HG03097 (cell line): ENCODE data around the gene PLEKHA7.
A peak's percentile ranks its signal among the peaks of the same experiment; 100 is the strongest.
"Not testable (repeated sequence)": the region's sequence is repeated elsewhere in the genome, so short reads cannot be mapped to it uniquely, and the experiment has no call there.

Experiments
- ATAC-seq: cut with Tn5 transposase; IDR thresholded peaks from one replicate; pipeline ENCODE4 v1.9.1; 2021; ENCODE audit not compliant: unreplicated experiment, low FRiP score

PLEKHA7 gene

DNA sequence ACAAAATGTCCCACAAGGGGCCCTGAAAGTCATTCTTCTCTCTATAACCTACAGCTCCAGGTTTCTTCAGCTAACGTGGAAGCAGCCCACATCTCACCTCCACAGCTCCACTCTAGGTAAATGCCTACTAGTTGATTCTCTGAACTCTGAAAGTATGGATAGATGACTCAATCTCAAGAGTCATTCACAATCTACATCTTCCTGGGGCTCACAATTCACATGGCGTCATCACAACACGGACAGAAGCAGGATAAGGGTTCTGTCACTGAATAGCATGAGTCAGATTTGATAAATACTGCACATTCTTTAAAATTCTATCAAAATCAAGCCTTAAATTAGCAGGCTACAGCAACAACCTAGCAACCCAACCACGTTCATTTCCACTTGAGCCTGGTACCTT lies 96.3 kb downstream of the PLEKHA7 start:
- no peak for ATAC-seq

GRCh38 chr11:16912692-16913111 lies 101.5 kb downstream of the PLEKHA7 start:
- no peak for ATAC-seq

DNA sequence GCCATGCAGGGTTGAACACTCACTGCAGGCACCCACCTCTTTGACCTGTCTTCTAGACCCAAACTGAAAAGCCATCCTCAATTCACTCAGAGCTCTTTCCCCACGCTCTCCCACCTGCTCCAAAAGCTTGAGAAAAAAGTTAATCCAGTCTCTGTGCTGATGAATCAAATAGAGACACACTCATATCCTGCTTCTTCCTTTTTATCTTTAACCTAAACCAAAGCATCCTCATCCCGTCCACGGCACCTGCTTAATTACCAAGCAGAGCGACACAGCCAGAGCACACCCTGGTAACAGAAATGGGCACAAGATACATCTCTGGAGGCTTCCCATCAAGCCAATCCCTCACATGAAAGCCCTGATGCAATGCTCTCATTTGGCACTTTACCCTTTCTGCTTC lies 102.6 kb downstream of the PLEKHA7 start:
- ATAC-seq = no peak

DNA sequence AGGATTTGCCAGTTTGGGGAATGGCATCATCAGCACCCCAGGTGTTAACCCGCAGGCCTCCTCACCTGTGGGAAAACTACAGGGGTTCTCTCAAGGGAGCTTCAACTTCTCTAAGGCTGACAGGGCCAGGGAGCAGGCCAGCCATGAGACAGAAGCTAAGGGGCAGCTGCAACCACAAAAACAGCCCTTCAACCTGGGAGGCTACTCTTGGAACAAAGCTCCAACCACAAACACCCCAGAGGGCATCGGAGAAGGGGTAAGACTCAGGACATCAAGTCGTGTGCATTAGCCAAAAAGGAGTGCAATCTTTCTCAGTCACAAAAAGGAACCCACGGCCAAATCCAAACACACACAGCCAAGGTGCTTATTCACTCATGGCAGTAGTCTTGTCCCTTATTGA lies 103.0 kb downstream of the PLEKHA7 start:
- ATAC-seq = no peak

GRCh38 chr11:16909359-16910035 lies 104.7 kb downstream of the PLEKHA7 start:
- peak; percentile 60 for ATAC-seq

GRCh38 chr11:16905375-16905774 lies 108.8 kb downstream of the PLEKHA7 start:
- ATAC-seq = no peak

DNA sequence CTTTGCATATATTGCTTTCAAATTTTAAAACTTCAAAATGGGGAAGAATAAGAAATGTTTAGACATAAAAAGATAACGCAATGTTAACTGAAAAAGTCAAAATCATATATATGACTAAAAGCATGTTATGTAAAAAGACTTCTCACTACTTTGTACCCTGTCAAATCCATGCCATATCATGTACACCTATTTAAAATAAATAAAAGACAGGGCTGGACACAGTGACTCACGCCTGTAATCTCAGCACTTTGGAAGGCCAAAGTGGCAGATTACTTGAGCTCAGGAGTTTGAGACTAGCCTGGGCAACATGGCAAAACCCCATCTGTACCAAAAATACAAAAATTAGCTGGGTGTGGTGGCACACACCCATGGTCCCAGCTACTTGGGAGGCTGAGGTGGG lies 109.5 kb downstream of the PLEKHA7 start:
- ATAC-seq = not testable (repeated sequence)

DNA sequence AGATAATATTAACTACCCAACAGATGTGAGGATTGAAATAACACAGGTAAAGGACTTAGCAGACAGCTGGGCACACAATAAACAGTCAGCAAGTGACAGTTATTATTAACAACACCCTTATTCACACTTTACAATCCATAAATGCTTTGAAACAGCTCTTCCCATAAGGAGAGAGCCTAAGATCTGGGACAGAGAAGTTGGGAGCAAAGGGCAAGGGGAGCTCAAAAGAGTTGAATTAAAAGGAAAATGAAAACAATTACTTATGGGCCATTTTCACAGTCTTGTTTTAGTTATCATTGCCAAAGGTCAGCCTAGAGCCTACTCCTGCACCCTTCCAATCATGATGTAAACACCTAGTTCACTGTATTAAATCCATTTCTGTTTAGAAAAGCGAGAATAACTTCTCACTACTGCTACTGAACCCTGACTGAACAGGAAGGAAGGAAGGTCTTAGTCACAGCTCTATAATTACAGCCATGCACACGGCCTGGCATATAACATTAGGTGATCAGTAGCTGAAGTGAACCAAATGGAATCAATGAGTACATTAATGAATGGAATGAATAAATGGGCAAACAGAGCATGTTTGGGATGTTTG lies 111.3 kb downstream of the PLEKHA7 start:
- ATAC-seq = peak; percentile 71

DNA sequence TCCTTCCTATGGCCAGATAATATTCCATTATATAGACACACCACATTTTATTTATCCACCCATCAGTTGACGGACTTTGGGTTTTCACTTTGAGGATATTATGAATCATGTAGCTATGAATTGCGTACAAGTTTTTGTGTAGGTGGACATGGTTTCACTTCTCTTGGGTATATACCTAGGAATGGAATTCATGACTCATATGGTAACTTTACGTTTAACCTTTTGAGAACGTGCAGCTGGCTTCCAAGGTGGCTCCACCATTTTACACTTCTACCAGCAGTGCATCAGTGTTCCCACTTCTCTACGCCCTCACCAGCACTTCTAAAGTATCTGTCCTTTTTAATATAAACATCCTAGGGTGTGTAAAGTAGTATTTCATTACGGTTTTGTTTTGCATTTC lies 112.0 kb downstream of the PLEKHA7 start:
- ATAC-seq = peak; percentile 79

GRCh38 chr11:16900491-16900890 lies 113.7 kb downstream of the PLEKHA7 start:
- ATAC-seq = no peak

DNA sequence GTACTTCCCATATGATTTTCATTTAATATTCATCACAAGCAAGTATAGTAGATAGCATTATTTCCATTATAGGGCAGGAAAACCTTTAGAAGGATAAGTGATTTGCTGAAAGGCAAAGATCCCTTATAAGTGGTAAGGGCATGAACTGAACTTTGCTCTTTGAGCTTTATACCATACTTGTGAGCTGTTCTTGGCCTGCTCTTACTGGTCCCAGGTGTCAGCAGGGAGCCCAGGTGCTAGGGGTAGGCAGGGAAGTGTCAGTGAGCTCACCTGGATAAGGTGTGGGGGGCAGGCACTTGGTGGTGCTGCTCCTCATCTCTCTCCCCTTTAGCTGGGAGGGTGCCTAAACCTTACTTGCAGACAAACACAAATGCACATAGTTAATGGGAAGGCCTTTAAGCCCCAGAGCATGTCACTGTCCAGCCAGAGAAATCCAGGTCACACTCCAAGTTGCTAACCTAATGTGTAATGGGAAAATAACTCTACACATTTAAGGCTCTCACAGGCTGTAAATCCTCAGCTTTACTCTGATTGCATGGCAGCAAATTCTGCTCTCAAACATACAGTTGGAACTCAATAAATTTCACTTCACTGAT lies 114.4 kb downstream of the PLEKHA7 start:
- no peak for ATAC-seq

DNA sequence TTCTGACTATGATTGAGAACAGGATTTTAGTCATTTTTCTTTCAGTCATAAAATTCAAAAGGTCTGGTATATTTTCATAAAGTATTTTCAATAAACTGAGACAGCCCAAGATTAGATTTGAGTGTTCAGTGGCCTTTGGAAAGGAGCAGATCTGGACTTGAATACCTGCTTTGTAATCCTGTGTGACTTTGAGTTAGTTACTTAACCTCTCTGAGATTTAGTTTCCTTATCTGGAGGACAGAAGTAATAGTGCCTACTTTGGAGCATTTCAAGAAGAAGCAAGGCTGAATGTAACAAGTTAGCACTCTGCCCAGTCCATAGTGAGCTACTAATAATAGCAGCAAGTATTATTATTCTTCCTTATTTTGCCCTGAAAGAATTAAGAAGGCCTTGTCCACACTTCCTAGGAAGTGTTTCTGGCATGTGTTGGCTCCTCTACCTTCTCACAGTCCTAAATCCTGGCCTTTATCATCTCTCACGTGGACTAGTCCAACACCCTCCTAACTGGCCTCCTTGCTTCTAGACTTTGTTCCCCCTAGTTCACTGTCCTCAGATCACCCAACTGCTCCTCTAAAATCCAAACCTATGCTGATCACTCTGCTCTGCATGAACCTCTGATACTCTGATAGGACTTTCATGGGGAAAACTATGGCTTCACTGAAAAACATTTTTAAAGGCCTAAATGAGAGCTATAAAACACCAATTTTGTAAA lies 115.8 kb downstream of the PLEKHA7 start:
- ATAC-seq = no peak

- ATAC-seq = no peak
These were observed 116.6 kb downstream of the PLEKHA7 start for GRCh38 chr11:16897470-16898061.

GRCh38 chr11:16896729-16897469 lies 117.3 kb downstream of the PLEKHA7 start:
- no peak for ATAC-seq

- ATAC-seq = no peak
These were observed 118.9 kb downstream of the PLEKHA7 start for GRCh38 chr11:16895306-16895705.

DNA sequence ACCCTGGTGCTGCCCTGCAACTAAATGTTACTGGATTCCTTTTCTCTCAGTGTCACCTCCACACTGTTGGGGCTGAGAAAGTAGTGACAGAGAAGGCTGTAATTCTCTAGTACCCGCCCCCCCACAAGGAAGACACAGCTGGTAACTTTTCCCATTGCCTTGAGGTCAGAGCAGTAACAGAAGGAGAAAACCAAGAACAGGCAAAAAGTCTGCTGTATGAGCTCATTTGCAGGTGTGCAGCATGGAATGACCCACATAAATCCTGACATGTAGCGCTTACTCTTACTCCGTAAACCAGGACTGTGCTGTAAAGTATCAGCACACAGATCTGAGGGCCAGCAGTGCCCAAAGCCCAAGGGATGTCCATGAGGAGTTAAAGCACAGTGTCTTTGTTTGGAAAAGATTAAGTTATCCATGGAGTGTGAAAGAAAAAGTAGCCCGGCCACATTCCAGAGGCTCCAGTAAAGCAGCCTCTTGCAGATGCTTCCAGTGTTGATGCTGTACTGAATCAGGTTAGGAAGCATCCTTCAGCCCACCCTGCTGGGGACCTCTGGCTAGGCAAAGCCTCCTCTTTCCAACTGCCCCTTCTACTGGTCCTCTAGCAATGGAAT lies 120.7 kb downstream of the PLEKHA7 start:
- no peak for ATAC-seq

DNA sequence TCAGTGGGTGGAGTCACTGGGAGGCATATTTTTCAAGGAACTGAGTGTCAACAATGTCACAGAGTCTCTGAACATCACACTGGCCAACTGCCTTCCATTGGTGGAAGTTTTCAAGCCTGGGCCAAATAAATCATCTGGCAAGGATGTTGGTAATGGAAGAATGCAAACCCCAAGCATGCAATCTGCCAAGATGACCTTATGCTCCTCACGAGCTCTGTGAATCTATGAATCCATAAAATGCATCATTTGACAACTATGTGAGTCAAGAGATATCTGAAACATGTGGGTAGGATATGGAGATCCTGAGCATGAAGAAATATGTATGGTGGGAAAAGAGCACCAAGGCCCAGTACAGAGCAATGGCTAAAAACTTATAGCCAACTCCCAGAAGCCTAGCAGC lies 122.2 kb downstream of the PLEKHA7 start:
- no peak for ATAC-seq

GRCh38 chr11:16891165-16891564 lies 123.0 kb downstream of the PLEKHA7 start:
- ATAC-seq = no peak

DNA sequence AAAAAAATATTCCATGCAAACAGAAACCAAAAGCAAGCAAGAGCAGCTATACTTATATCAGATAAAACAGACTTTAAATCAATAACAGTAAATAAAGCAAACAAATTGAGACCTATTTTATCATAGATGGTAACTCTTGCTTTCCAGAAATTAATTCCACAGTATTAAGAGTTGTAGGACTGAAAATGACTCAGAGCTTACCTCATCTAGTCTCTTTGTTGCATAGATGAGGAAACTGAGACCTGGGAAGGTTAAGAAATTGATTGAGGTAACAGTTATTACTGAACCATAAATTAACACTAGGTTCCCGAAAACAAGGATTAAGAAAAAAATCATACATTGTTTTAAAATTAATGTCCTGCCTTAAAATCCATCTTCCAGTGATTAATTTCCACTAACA lies 123.8 kb downstream of the PLEKHA7 start:
- ATAC-seq = no peak

GRCh38 chr11:16889905-16890304 lies 124.3 kb downstream of the PLEKHA7 start:
- no peak for ATAC-seq
